ENCODE measurements around the gene SPHK2.
A peak's percentile ranks its signal among the peaks of the same experiment; 100 is the strongest.
"Not testable (repeated sequence)": the region's sequence is repeated elsewhere in the genome, so short reads cannot be mapped to it uniquely, and the experiment has no call there.

SPHK2 gene

GRCh38 chr19:48636859-48637448 lies 17.6 kb downstream of the SPHK2 start, which contains the start of gene DBP:
TSS of gene DBP (minus strand) at chr19:48637379. CDS start at chr19:48636994, 385 bp downstream.
- DNase-seq (ENCODE audit: low read depth, low spot score) = no peak

- peak; percentile 97 for DNase-seq (ENCODE audit: low read depth, low spot score)
Observed at GRCh38 chr19:48637449-48637947, 18.2 kb downstream of the SPHK2 start.

- peak; percentile 79 for DNase-seq (ENCODE audit: low read depth, low spot score)
Observed at GRCh38 chr19:48637948-48638830, 18.9 kb downstream of the SPHK2 start.

- DNase-seq (ENCODE audit: low read depth, low spot score) = no peak
Observed at GRCh38 chr19:48638831-48639381, 19.6 kb downstream of the SPHK2 start.

- DNase-seq (ENCODE audit: low read depth, low spot score) = no peak
Observed at GRCh38 chr19:48639483-48640375, 20.4 kb downstream of the SPHK2 start.

- no peak for DNase-seq (ENCODE audit: low read depth, low spot score)
Observed at GRCh38 chr19:48641850-48642249, 22.5 kb downstream of the SPHK2 start.

- DNase-seq (ENCODE audit: low read depth, low spot score) = no peak
Observed at GRCh38 chr19:48642862-48643261, 23.6 kb downstream of the SPHK2 start.

- DNase-seq (ENCODE audit: low read depth, low spot score) = no peak
Observed at GRCh38 chr19:48644355-48644754, 25.0 kb downstream of the SPHK2 start.

- DNase-seq (ENCODE audit: low read depth, low spot score) = no peak
Observed at GRCh38 chr19:48644839-48645619, 25.7 kb downstream of the SPHK2 start.

- DNase-seq (ENCODE audit: low read depth, low spot score) = no peak
Observed at GRCh38 chr19:48645620-48646000, 26.3 kb downstream of the SPHK2 start.

GRCh38 chr19:48646001-48646721 lies 26.9 kb downstream of the SPHK2 start, which contains the start of gene CA11:
TSS of gene CA11 (minus strand) at chr19:48646187. CDS start at chr19:48645632, 555 bp downstream.
- peak; percentile 77 for DNase-seq (ENCODE audit: low read depth, low spot score)

- DNase-seq (ENCODE audit: low read depth, low spot score) = no peak
Observed at GRCh38 chr19:48646722-48647216, 27.5 kb downstream of the SPHK2 start.

- no peak for DNase-seq (ENCODE audit: low read depth, low spot score)
Observed at GRCh38 chr19:48648134-48648533, 28.8 kb downstream of the SPHK2 start.

GRCh38 chr19:48650974-48651682 lies 31.8 kb downstream of the SPHK2 start:
- DNase-seq (ENCODE audit: low read depth, low spot score) = no peak

GRCh38 chr19:48651683-48652048 lies 32.4 kb downstream of the SPHK2 start:
- no peak for DNase-seq (ENCODE audit: low read depth, low spot score)

GRCh38 chr19:48654299-48655059 lies 35.2 kb downstream of the SPHK2 start:
- DNase-seq (ENCODE audit: low read depth, low spot score) = no peak

GRCh38 chr19:48656840-48657474 lies 37.7 kb downstream of the SPHK2 start:
- no peak for DNase-seq (ENCODE audit: low read depth, low spot score)

- DNase-seq (ENCODE audit: low read depth, low spot score) = not testable (repeated sequence)
Observed at GRCh38 chr19:48657828-48658227, 38.5 kb downstream of the SPHK2 start.
